D341Med (cell line): Measurements from ENCODE around the gene RBM20.
"Not testable (repeated sequence)": the region's sequence is repeated elsewhere in the genome, so short reads cannot be mapped to it uniquely, and the experiment has no call there.

Experiments
- DNase-seq: peaks from one replicate; pipeline ENCODE4 v3.0.0; 2012; ENCODE audit warnings: low spot score

Gene RBM20

DNA sequence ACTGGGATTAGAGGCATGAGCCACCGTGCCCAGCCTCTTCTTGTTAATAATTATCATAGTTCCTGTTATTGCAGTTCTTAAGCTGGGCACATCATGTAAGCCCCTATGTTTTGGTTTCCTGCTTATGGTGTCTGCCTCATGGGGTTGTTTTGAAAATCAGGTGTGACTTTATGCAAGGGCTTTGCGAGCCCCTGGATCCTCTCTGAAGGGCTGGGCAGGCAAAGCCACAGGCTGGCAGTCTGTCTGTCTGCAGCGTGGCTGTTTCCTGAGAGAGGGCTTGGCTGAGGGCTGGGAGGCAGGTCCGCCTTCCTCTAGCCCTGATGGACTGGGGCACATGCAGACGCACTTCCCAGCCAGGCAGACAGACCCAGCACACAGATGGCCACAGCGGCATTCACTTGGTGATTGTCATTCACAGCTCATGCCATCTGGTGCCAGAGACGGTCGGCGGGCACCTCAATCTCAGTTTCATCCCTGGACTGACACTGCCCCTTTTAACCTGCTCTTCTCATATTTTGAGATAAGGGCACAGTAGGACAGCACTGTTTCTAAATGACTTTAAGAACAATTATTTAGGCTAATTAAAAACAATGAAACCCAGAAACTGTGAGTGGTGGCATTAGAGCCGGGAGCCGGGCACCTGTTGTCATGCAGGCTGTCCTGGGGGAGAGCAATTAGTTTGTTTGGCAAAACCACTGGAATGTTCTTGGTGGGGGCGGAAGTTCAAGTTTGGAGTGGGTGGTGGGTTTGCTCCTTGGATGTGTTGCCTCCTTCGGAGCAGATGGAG lies 35.5 kb downstream of the RBM20 start:
- peak; percentile 36 for DNase-seq

DNA sequence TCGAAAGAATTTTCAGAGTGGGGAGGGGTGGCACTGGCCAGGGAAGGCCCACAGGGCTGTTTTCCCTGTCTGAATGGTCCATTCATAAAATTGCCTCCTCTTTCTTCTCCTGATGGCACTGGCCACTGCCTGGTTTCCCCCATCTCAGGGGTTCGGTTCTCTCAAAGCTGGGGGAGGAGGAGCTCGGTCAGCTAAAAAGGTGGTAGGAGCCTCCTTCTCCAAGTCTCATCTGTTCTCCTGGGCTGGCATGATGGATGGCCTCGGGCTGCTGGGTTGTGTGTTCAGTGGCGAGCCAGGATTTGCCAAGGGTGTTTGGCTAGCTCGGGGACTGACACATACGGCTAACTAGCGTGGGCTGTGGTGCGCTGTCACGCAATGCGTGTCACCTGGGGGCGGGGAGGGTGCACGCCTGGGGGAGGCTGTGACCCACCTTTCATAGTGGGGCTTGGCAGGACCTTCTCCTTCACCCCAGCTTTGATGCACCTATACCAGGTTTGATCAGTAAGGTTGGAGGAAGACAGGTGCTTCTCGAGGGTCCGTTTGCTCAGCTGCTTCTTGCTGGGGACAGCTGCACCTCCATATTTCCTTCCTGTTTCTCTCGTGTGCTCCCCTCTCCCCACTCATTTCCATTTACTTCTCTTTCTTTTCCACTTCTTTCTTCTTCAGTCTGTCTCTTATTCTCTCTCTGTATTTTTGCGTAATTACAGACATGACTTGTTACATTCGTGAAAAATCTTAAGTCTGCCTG lies 36.3 kb downstream of the RBM20 start:
- DNase-seq: no peak

DNA sequence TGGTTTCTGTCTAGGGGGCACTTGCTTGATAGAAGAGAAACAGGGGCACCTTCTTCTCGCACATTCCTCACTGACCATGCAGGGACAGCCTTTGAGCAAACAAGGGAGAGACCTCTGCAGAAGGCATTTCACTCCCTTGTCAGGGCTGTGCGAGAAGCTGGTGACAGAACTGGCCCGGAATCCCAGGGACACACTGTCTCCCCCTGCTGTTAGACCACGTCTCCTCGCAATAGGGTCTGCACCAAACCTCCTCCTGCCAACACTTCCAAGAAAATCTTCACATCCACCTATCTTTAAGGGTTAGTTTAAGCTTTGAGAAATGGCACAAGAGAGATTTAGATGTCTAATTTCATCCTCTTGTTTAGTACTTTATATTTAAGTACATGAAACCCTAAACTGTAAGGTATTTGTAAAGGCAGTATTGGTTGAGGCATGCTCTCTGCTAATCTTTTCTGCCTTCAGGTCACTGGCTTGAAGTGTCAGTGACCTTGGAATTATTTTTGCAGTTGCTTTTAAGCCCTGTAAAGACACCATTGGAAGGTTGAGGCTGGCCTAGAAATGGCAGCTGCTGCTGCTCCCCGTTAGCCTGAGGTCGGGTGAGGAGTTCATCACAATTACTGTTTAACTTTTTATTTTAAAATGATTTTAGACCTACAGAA lies 37.0 kb downstream of the RBM20 start:
- DNase-seq: peak; percentile 70

DNA sequence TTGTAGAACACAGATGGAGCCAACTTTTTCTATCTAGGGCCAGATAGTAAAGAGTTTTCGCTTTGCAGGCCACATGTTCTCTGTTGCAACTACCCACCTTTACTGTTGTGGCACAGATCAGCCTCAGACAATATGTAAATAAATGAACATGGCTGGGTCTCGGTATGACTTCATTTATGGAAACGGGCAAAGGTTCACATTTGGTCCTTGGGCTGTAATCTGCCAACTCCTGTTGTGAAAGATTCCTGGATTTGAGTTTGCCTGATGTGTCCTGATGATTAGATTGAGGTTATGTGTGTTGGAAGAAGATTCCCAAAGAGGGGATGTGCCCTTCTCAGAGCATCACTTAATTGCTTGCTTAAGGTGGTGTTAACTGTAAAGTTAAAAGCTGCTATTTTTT lies 38.2 kb downstream of the RBM20 start:
- DNase-seq: no peak

DNA sequence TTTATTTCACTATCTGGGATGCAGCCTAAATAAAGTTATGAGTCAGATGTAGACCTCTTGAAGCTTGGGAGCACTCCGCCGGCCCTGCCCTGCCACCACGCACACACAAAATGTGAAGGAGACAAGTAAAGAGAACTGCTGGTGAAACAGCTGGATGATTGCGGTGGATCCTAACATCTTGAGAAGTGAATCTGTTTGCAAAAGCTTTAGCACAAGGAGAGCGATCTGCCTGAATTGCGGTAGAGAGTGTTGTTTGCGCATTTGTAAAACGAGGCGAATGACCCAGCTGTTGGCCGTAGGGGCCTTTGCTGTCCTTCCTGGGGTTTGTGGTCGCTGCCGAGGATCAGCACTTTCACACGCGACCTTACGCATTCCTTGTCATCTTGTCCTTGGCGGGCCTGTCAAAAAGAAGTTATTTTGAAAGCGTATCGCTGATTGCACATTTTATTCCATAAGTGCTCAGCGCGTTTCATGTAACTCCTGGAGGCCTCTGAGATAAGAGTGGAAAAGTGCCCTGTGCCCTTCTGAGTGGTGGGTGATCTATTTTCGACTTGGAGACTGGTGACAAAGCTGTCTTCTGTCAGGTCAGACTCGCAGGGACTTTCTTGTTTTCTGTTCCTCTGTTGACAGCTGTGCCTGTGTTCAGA lies 40.8 kb downstream of the RBM20 start:
- no peak for DNase-seq

DNA sequence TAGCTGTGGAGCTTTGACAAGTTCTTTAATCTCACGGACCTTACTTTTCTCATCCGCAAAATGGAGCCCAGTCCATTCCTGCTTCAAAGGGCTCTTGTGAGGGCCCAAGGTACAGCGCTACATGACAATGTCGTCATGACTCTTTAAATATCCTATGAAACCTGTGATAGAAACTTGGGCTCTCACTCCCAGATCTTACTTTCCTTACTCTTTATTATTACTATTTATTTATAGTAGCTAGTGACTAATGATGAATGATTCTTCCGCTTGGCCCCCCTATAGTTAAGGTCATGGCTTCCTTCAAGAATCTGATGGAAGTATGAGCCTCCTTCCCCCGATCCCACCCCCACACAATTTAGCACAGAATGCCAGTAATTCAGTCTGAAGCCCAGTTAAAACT lies 41.9 kb downstream of the RBM20 start:
- DNase-seq: no peak

DNA sequence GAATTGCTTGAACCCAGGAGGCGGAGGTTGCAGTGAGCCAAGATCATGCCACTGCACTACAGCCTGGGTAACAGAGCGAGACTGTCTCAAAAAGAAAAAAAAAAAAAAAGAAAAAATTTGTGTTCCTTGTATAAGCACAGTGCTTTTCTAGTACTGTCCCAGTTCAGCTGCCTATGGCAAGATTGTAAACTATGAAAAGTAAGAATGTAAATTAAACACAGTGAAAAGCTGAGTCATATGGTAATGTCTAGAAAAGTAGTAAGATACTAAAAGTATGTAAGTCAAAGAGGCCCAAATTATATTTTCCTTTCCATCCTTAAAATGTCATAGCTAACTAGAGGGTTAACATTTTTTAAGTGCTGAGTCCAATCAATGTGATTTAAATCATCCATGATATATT lies 42.8 kb downstream of the RBM20 start:
- no peak for DNase-seq

DNA sequence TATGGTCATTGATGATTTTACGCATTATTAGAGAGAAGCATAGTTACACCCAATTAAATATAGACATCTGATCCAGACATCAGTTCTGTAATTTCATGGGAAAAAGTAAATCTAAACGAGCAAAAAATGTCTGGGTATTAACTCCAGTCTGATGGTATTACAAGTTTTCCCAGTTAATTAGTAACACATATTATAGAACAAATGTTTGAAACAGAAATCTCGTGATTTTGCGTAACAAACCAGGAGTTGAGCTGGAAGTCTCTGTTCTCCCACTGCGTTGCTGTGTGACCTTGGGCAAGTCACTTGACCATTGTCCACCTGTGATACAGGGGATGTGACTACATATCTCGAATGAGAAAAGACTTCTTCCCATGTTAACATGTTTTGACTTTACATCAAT lies 43.3 kb downstream of the RBM20 start:
- no peak for DNase-seq

DNA sequence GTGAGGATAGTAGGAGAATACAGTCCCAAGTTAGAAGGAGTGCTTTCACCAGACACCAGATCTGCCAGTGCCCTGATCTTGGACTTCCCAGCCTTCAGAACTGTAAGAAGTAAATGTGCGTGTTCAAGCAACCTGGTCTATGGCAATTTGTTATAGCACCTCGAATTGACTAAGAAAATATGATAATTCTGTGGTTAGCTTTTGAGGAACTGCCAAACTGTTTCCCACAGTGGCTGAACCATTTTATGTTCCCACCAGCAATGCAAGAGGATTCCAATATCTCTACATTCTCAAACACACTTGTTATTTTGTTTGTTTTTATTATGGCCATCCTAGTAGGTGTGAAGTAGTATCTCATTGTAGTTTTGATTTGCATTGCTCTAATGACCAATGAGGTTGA lies 47.0 kb downstream of the RBM20 start:
- no peak for DNase-seq

DNA sequence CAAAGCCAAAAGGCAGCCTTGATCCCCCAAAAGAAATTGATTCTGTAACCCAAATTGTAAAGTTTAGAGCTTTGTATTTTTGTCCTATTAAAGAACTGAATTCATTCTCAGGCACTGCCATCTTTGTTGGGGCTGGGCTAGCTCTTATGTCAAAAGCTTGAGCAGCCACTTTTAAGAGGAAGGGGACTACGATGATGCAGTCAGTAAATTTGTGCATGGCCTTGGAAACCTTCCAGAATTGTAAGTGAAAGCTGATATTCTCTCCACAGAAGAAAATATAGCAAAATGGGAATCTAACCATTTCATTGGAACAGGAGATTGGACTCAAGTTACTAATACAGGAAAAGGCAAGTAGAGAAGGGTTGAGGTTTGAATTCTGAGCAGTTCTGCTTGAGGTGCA lies 50.1 kb downstream of the RBM20 start:
- no peak for DNase-seq

DNA sequence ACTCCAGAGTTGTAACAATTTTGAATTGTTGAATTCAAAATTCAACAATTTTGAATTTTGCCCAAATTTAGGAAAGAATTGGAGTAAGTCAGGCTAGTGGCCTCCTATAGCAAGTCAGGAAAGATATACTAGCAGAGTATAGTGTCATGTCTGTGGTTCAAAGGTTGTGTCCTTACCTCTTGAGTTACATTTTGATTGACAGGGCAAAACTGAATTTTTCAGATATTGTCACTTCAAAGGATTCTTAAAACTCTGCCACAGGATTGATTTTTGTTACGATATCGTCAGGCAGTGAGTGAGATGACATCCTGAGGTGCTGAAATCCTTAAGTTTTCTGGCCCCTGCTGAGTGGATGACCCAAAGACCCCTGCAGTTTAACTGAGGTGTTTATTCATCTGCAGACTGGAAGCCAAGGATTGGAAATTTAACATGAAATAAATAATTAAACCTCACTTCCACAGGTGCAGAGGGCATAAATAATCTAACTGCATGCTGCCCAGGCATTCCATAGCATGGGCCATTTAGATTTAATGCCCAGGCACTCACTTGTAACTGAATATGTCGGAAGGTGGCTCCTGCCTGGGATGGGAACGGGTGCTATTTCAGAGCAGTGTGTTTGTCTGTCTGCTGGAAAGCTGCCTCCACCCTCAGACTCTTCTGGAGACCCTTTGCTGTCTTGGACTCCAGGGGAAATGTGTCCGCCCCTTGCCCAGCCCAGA lies 50.8 kb downstream of the RBM20 start:
- no peak for DNase-seq

DNA sequence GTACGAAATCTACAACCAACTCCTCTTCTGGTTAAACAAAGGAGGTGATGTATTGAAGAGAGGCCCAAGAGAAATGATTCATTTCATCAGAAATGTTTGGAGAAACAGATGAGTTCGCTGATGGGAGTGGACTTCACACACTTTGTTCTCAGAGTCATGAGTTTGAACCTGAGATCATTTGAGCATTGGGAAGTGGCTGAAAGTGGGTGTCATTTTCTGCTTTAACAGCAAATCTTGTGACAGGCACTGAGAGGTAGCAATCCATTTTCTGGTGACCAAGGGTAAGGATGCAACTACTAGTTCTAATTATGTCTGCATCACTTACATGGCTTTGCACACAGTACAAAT lies 51.4 kb downstream of the RBM20 start:
- DNase-seq: no peak

DNA sequence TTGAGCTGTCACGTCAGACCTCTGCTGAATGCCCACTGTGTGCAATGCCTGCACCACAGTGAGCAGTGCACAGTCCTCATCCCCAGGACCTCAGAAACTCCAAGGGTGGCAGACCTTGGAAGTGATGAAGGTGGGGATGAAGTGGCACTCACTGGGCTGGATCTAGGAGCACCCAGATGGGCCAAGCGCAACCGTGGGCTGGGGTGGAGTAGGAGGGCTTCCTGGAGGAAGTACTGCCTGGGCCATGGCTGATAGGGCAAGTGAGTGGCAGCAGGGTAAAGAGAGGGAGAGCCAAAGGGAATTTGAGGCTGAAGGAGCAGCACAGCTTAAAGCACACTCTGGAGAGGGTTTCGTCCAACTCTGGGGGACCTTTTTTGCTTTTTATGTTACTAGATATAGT lies 52.3 kb downstream of the RBM20 start:
- no peak for DNase-seq

DNA sequence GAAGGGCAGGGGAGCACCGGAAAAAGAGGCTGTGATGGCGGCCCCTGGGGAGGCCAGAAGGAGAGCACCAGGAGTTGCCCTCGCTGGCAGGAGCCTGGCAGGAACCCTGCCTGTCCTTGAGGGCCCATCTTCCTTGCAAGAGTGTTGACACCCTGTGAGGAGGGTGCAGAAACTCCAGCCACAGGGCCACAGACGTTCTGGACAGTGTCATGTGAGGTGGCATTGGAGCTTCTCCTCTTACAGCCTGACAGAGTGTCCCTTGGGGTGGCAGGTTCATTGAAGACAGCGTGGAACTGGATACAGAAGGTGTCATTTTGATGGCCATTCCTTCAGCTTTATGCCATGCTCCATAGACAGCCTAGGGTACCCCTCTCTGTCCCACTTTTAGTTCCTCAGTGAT lies 54.2 kb downstream of the RBM20 start:
- no peak for DNase-seq

DNA sequence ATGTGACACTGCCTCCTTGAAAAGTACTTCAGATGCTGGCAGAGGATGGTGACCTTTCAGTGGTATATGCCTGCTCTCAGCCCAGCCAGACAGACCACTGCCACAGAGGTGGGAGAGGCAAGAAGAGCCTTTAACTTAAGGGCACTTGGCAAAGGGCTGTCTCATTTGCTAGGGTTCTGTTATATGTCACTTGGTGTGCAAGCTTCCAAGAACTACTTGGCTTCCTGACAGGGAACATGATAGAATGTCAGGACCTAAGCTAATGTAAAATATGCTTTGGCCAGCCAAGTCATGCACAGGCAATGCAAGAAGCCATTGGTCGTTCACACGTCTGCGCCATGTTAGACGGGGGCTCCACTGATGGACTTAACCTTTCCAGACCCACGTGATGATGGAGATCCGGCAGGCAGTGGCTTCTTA lies 54.7 kb downstream of the RBM20 start:
- DNase-seq: no peak

DNA sequence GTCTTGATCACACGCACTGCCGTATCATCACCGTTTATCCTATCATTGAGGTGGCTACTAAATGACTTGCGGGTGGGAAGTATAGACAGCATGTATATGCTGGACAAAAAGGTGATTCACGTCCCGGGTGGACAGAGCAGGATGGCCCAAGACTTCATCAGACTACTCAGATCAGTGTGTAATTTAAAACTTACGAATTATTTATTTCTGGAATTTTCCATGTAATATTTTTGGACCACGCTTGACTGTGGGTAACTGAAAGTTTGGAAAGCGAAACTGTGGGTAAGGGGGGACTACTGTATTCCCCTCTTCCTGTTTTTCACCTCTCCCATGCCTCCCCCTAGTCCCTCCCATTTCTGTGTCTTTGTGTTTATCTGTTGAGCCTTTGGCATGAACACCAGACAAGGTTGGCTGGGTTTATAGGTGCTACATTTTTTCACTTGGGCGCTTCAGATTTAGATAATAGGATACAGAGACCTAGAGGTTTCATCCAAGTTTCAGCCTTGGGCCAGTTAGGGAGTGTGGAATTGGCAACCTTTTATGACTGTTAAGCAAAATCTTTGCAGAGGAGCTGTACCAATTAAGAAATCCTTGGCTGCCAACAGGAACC lies 55.8 kb downstream of the RBM20 start:
- DNase-seq: no peak

DNA sequence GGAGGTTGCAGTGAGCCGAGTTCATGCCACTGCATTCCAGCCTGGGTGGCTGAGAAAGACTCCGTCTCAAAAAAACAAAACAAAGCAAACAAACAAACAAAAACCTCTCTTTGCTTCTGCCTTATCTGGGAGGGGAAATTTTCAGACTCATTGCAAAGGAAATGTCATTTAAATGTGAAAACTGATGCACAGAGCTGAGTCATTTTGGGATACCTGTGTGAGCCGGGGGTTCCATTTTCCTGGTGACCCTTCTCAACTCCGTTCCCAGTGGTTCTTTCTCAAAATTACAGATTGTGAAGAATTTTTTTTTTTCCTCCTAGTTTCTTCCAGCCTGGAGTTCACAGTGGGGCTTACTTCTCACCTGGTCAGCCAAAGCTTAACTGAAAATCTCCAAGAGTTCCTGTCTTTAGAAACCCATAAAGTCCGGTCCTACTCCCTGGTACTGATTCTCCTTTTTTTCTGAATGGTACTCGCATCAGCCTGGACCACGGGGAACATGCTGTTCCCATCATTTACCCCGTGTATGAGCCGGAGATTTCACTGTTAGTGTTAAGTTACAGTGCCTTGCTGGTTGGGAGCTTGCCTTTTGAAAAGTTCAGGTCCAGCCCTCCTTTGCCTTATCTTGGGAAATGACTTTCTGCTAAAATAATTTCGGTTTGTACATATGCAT lies 56.9 kb downstream of the RBM20 start:
- no peak for DNase-seq

DNA sequence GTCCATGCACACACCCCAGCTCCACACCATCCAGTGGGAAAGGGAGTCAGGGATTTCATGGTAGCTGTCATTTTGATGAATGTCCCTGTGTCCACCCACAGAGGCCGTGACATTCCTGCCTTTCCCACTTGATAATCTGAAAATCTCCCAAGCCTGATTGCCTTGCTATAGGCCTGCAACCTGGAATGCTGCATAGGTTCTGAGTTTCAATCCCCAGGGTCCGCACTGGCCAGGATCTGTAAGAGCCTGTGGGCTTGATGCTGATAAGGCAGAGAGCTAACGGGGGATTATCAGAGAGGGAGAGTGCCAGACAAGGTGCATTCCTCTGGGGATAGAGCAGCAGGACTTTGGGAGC lies 57.5 kb downstream of the RBM20 start:
- peak; percentile 38 for DNase-seq

DNA sequence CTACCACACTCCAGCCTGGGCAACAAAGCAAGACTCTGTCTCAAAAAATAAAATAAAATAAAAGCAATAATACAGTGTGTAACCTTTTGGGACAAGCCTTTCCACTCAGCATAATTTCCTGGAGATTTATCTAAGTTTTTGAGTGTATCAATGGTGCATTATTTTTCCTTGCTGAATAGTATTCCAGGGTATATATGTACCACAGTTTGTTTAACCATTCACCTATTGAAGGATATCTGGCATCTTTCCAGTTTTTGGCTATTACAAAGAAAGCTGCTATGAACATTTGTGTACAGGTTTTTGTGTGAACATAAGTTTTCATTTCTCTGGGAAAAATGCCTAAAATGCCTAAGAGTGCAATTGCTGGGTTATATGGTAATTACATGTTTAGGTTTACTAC lies 59.9 kb downstream of the RBM20 start:
- no peak for DNase-seq

DNA sequence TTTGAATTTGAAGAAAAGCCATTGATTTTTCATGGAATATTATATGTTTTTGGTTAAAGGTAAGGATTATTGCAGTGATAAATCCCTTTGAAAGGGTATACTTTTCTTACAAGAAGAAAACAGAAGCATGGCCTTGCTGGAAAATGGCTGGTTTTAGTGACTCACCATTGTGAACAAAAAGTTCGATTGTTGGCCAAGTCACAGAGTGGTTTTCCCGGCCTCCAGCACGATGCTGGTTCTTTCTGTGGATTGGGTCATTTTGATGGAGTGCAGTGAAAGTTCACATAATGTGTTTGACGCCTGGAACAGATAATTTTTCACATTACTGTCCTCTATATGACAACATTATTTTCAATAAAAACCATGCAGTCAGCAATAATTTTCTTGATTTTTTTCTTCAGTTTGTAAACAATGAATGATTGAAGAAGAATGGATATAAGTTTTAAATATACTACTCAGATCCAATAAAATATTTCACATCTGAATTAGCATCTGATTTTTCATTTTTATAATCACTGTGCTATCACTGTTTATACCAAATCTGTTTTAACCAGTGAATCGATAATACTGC lies 60.9 kb downstream of the RBM20 start:
- DNase-seq: no peak

DNA sequence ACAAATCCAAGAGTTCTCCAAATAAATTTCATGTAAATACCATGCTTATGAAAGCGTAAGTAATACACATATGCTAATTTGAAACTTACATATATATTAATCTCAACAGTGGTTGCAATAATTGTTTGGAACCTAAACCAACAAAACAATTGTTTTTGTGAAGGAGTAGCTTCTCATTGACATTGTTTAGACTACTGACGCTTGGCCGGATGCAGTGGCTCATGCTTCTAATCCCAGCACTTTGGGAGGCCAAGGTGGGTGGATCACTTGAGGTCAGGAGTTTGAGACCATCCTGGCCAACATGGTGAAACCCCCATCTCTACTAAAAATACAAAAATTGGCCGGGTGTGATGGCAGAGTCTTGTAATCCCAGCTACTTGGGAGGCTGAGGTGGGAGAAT lies 61.5 kb downstream of the RBM20 start:
- DNase-seq: not testable (repeated sequence)
